Endothelial cell of umbilical vein (primary cell): ENCODE data around the gene RIOK1.

Source experiments
- EZH2 ChIP-seq: IDR thresholded peaks from 2 replicates; pipeline ENCODE4 v1.6.1; 2012; ENCODE audit warnings: borderline replicate concordance, low read depth, mild to moderate bottlenecking, moderate library complexity, low read length, inconsistent platforms; ENCODE audit not compliant: severe bottlenecking
- FOS ChIP-seq: IDR thresholded peaks from 2 replicates; pipeline ENCODE4 v1.6.1; 2011; ENCODE audit warnings: mild to moderate bottlenecking, low read length, moderate library complexity, borderline replicate concordance; ENCODE audit not compliant: insufficient read depth
- GATA2 ChIP-seq: IDR thresholded peaks from 2 replicates; pipeline ENCODE4 v1.7.0; 2011; ENCODE audit warnings: low read depth, mild to moderate bottlenecking, moderate library complexity, mixed read lengths, low read length; ENCODE audit not compliant: insufficient read length, insufficient read depth
- POLR2A ChIP-seq: IDR thresholded peaks from 2 replicates; pipeline ENCODE4 v1.6.1; 2012; ENCODE audit warnings: low read depth, mild to moderate bottlenecking, control low read depth, low read length

- TF ChIP-seq FOS, result no peak
- no peak for TF ChIP-seq EZH2
- no peak for TF ChIP-seq GATA2
- TF ChIP-seq POLR2A, result no peak
Observed at GRCh38 chr6:7426447-7427169, 37.0 kb downstream of the RIOK1 start.
